Trophoblast cell (in vitro differentiated cells and primary cell): ENCODE results near the gene PCDHGB3.
A peak's percentile ranks its signal among the peaks of the same experiment; 100 is the strongest.
"Not testable (repeated sequence)": the region's sequence is repeated elsewhere in the genome, so short reads cannot be mapped to it uniquely, and the experiment has no call there.

Experiments used
- DNase-seq, 2 donors: peaks; one replicate each; pipeline ENCODE4 v3.0.0-alpha.2; 2016
- H2AFZ ChIP-seq: 2 replicates; pipeline ENCODE4 v1.6.1; 2013; ENCODE audit warnings: low read length, moderate library complexity, mild to moderate bottlenecking; ENCODE audit not compliant: insufficient read depth, poor library complexity
- H2AK5ac ChIP-seq: 2 replicates; pipeline ENCODE4 v1.6.1; 2013; ENCODE audit warnings: mild to moderate bottlenecking, low read length
- H2BK120ac ChIP-seq: 2 replicates; pipeline ENCODE4 v1.6.1; 2013; ENCODE audit warnings: low read length, mild to moderate bottlenecking, moderate library complexity; ENCODE audit not compliant: insufficient read depth, poor library complexity
- H2BK12ac ChIP-seq: 2 replicates; pipeline ENCODE4 v1.6.1; 2013; ENCODE audit warnings: mild to moderate bottlenecking, low read length, moderate library complexity
- H2BK5ac ChIP-seq: 2 replicates; pipeline ENCODE4 v1.6.1; 2013; ENCODE audit warnings: low read length, low read depth, moderate library complexity, mild to moderate bottlenecking; ENCODE audit not compliant: poor library complexity
- H3K14ac ChIP-seq: 2 replicates; pipeline ENCODE4 v1.6.1; 2013; ENCODE audit warnings: mild to moderate bottlenecking, low read length
- H3K18ac ChIP-seq: 2 replicates; pipeline ENCODE4 v1.6.1; 2013; ENCODE audit warnings: mild to moderate bottlenecking, low read length
- H3K23ac ChIP-seq: 2 replicates; pipeline ENCODE4 v1.6.1; 2013; ENCODE audit warnings: low read length
- H3K27ac ChIP-seq: 2 replicates; pipeline ENCODE4 v1.5.1; 2013; ENCODE audit warnings: low read depth, mild to moderate bottlenecking, inconsistent platforms, low read length, moderate library complexity
- H3K27me3 ChIP-seq: 2 replicates; pipeline ENCODE4 v1.6.1; 2013; ENCODE audit warnings: inconsistent platforms, mild to moderate bottlenecking, low read length, moderate library complexity; ENCODE audit not compliant: insufficient read depth
- H3K36me3 ChIP-seq, 2 experiments: 1 replicate in 1 of 2; 2 replicates in 1 of 2; pipeline ENCODE4 v1.6.1; 2013; ENCODE audit warnings: low read length in 2 of 2, mild to moderate bottlenecking in 2 of 2, moderate library complexity in 1 of 2; ENCODE audit not compliant: insufficient read depth in 2 of 2, control insufficient read depth in 1 of 2
- H3K4ac ChIP-seq: 2 replicates; pipeline ENCODE4 v1.6.1; 2013; ENCODE audit warnings: low read depth, mild to moderate bottlenecking, low read length, moderate library complexity
- H3K4me1 ChIP-seq, 2 experiments: 1 replicate in 1 of 2; 2 replicates in 1 of 2; pipeline ENCODE4 v1.6.1; 2013; ENCODE audit warnings: low read length in 2 of 2, mild to moderate bottlenecking in 2 of 2, moderate library complexity in 1 of 2; ENCODE audit not compliant: insufficient read depth in 2 of 2, control insufficient read depth in 1 of 2
- H3K4me2 ChIP-seq: 2 replicates; pipeline ENCODE4 v1.6.1; 2013; ENCODE audit warnings: inconsistent platforms, mild to moderate bottlenecking, low read length, moderate library complexity
- H3K4me3 ChIP-seq: 2 replicates; pipeline ENCODE4 v1.5.1; 2013; ENCODE audit warnings: mild to moderate bottlenecking, low read depth, low read length, inconsistent platforms
- H3K79me1 ChIP-seq: one replicate; pipeline ENCODE4 v1.6.1; 2013; ENCODE audit warnings: low read length
- H3K79me2 ChIP-seq: 2 replicates; pipeline ENCODE4 v1.6.1; 2013; ENCODE audit warnings: low read length, mild to moderate bottlenecking; ENCODE audit not compliant: control insufficient read depth, insufficient read depth, poor library complexity
- H3K9ac ChIP-seq: 2 replicates; pipeline ENCODE4 v1.6.1; 2013; ENCODE audit warnings: mild to moderate bottlenecking, low read length
- H3K9me3 ChIP-seq: 2 replicates; pipeline ENCODE4 v1.6.1; 2013; ENCODE audit warnings: low read depth, mild to moderate bottlenecking, control low read depth, inconsistent platforms, low read length; ENCODE audit not compliant: insufficient read depth
- H4K12ac ChIP-seq: 2 replicates; pipeline ENCODE4 v1.6.1; 2013; ENCODE audit warnings: low read depth, mild to moderate bottlenecking, low read length, moderate library complexity
- H4K8ac ChIP-seq: 2 replicates; pipeline ENCODE4 v1.6.1; 2013; ENCODE audit warnings: low read depth, mild to moderate bottlenecking, low read length, moderate library complexity
- H4K91ac ChIP-seq: one replicate; pipeline ENCODE4 v1.6.1; 2013; ENCODE audit warnings: low read depth, mild to moderate bottlenecking, low read length, moderate library complexity
- WGBS: extraction: QIAGEN DNeasy Blood & Tissue Kit; methylation state at CpG from one replicate; pipeline ENCODE4 v1.1.7; 2013; ENCODE audit warnings: missing lambda C conversion rate; ENCODE audit not compliant: insufficient read length, insufficient coverage; ENCODE audit errors: extremely low coverage; 5-methylcytosine and 5-hydroxymethylcytosine counted together

Gene PCDHGB3

DNA sequence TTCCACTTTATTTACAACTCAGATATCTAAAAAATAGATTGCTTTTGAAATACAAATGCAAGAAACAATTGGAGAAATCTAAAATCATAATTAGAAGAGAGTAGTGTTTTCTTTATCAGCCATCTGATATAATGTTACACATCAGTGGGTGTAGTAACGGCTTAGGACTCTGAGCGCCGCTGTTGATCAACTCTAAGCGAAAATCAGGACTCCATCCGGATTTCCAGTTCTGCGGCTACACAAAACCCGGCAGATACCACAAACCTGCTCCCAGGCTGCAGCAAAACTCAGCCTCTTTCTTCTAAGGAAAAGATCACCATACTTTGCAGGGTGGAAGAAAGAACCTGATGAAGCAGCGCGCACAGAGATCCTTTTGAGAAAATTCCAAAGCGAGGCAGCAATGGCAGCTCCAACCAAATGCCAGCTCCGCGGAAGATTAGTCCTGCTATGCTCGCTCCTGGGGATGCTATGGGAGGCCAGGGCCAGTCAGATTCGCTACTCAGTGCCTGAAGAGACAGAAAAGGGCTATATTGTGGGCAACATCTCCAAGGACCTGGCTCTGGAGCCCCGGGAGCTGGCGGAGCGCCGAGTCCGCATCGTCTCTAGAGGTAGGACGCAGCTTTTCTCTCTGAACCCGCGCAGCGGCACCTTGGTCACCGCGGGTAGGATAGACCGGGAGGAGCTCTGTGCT, 32.7 kb downstream of the PCDHGB3 start, which contains the start of gene PCDHGA9:
TSS of gene PCDHGA9 (plus strand) at position 226 of the 691 bp plus-strand sequence. CDS start at position 401, 175 bp downstream.
- H3K4me2 ChIP-seq = no peak within 1 kb of the TSS
- peaks cover 31% of the 10 kb centered on the region for H3K9me3 ChIP-seq
- no CpG with 5 or more reads among the region's 27 CpGs for WGBS

DNA sequence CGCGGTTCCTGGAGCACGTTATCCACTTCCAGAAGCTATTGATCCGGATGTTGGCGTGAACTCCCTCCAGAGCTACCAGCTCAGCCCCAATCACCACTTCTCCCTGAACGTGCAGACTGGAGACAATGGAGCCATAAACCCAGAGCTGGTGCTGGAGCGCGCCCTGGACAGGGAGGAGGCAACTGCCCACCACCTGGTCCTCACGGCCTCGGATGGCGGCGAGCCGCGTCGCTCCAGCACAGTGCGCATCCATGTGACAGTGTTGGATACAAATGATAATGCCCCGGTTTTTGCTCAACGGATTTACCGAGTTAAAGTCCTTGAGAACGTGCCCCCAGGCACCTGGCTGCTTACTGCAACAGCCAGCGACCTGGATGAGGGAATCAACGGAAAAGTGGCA, 33.3 kb downstream of the PCDHGB3 start:
- no peak overlapping the region for H2BK5ac ChIP-seq
- H4K8ac ChIP-seq = no peak overlapping the region
- H2BK12ac ChIP-seq = no peak overlapping the region
- H3K4me3 ChIP-seq = no peak overlapping the region
- H2BK120ac ChIP-seq = no peak overlapping the region
- no peak overlapping the region for H2AFZ ChIP-seq
- no peaks in the 10 kb centered on the region for H3K79me1 ChIP-seq
- H3K4ac ChIP-seq = no peak overlapping the region
- no peak overlapping the region for H3K23ac ChIP-seq
- no peak overlapping the region for H3K18ac ChIP-seq
- H3K4me2 ChIP-seq = no peak overlapping the region
- no peaks in the 10 kb centered on the region for H3K27me3 ChIP-seq
- H2AK5ac ChIP-seq = no peak overlapping the region
- H3K79me2 ChIP-seq = no peaks in the 10 kb centered on the region
- H4K91ac ChIP-seq = no peak overlapping the region
- peaks cover 31% of the 10 kb centered on the region for H3K9me3 ChIP-seq
- H3K27ac ChIP-seq = no peak overlapping the region
- no peaks in the 10 kb centered on the region for H3K4me1 ChIP-seq
- H4K12ac ChIP-seq = no peak overlapping the region
- no CpG with 5 or more reads among the region's 22 CpGs for WGBS
- no peak for DNase-seq
- no peak overlapping the region for H3K14ac ChIP-seq
- H3K36me3 ChIP-seq = peaks cover 3 to 11% of the 10 kb centered on the region in 2 experiments
- no peak overlapping the region for H3K9ac ChIP-seq

More for the DNA sequence above, 32.7 kb downstream of the PCDHGB3 start, which contains the start of gene PCDHGA9:
- Histone ChIP-seq H3K27ac (no peak within 1 kb of the TSS), H3K79me1 (no peaks in the 10 kb centered on the region), H2BK5ac (no peak within 1 kb of the TSS), H3K4me1 (no peaks in the 10 kb centered on the region), H3K27me3 (no peaks in the 10 kb centered on the region), H2AFZ (no peak within 1 kb of the TSS), H2BK12ac (no peak within 1 kb of the TSS), H2BK120ac (no peak within 1 kb of the TSS), H3K79me2 (no peaks in the 10 kb centered on the region), H2AK5ac (no peak within 1 kb of the TSS), H3K4ac (no peak within 1 kb of the TSS), H4K91ac (no peak within 1 kb of the TSS), H3K9ac (peak within 1 kb of the TSS; percentile 40), H4K8ac (no peak within 1 kb of the TSS), H3K36me3 (peaks cover 3 to 13% of the 10 kb centered on the region in 2 experiments), H3K18ac (no peak within 1 kb of the TSS), H4K12ac (no peak within 1 kb of the TSS), H3K23ac (no peak within 1 kb of the TSS), H3K14ac (no peak within 1 kb of the TSS), H3K4me3 (no peak within 1 kb of the TSS)
- peak in 1 of 2 donors; percentile 25 for DNase-seq

DNA sequence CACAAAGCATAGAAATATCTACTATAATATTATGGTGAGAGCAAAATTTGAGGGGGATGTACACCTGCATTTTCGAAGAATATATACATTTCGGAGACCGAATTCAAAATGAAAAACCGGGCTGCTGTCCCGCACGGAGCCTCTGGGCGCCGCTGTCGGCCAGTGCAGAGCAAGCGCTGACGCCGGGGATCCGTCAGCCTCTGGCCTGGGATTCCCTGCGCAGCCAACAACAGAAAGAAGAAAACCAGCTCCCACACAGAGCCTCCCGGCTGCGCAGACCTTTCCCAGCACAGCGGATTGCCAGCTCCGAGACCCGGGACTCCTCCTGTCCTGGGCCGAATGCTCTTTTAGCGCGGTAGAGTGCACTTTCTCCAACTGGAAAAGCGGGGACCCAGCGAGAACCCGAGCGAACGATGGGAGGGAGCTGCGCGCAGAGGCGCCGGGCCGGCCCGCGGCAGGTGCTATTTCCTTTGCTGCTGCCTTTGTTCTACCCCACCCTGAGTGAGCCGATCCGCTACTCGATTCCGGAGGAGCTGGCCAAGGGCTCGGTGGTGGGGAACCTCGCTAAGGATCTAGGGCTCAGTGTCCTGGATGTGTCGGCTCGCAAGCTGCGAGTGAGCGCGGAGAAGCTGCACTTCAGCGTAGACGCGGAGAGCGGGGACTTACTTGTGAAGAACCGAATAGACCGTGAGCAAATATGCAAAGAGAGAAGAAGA, 37.9 kb downstream of the PCDHGB3 start, which contains the start of gene PCDHGB6:
TSS of gene PCDHGB6 (plus strand) at position 232 of the 716 bp plus-strand sequence. CDS start at position 414, 182 bp downstream.
- Histone ChIP-seq H3K9me3 (peaks cover 26% of the 10 kb centered on the region), H3K4me2 (peak within 1 kb of the TSS; percentile 80), H3K4me3 (peak within 1 kb of the TSS; percentile 75), H4K91ac (peak within 1 kb of the TSS; percentile 51), H2AFZ (peak within 1 kb of the TSS; percentile 92)
- not testable (repeated sequence) for H2BK5ac ChIP-seq, H3K79me2 ChIP-seq, H3K27me3 ChIP-seq, H3K23ac ChIP-seq, H3K18ac ChIP-seq, H2BK12ac ChIP-seq, H2BK120ac ChIP-seq, H3K9ac ChIP-seq, H3K4ac ChIP-seq, H4K8ac ChIP-seq, H4K12ac ChIP-seq, H3K4me1 ChIP-seq, H3K36me3 ChIP-seq, H2AK5ac ChIP-seq, H3K79me1 ChIP-seq, H3K14ac ChIP-seq, H3K27ac ChIP-seq
- no CpG with 5 or more reads among the region's 51 CpGs for WGBS
- peak in 1 of 2 donors; percentile 36 for DNase-seq

DNA sequence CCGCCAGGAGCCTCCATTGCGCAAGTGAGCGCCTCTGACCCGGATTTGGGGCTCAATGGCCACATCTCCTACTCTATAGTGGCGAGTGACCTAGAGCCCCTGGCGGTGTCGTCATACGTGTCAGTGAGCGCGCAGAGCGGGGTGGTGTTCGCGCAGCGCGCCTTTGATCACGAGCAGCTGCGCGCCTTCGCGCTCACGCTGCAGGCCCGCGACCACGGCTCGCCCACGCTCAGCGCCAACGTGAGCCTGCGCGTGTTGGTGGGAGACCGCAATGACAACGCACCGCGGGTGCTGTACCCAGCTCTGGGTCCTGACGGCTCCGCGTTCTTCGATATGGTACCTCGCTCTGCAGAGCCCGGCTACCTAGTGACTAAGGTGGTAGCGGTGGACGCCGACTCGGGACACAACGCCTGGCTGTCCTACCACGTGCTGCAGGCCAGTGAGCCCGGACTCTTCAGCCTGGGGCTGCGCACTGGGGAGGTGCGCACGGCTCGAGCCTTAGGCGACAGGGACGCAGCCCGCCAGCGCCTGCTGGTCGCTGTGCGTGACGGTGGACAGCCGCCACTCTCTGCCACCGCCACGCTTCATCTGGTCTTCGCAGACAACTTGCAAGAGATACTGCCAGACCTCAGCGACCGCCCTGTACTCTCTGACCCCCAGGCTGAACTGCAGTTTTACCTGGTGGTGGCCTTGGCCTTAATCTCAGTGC, 39.7 kb downstream of the PCDHGB3 start:
- Histone ChIP-seq H3K4me3 (peak overlapping the region; percentile 7), H2BK120ac (no peak overlapping the region), H3K9me3 (peaks cover 23% of the 10 kb centered on the region), H3K23ac (no peak overlapping the region), H2AFZ (no peak overlapping the region), H3K4me2 (no peak overlapping the region), H3K18ac (no peak overlapping the region), H3K27ac (no peak overlapping the region), H3K14ac (no peak overlapping the region), H3K79me1 (no peaks in the 10 kb centered on the region), H4K12ac (no peak overlapping the region), H2BK5ac (no peak overlapping the region), H3K79me2 (no peaks in the 10 kb centered on the region), H2AK5ac (no peak overlapping the region), H3K4ac (no peak overlapping the region), H3K4me1 (peaks cover 3 to 4% of the 10 kb centered on the region in 2 experiments), H4K91ac (no peak overlapping the region), H3K36me3 (peaks cover 16 to 18% of the 10 kb centered on the region in 2 experiments), H3K9ac (no peak overlapping the region), H3K27me3 (no peaks in the 10 kb centered on the region), H2BK12ac (no peak overlapping the region), H4K8ac (no peak overlapping the region)
- WGBS = no CpG with 5 or more reads among the region's 64 CpGs
- DNase-seq = no peak
